ENCODE data around the gene PDE8A.

GRCh38 chr15:84992157-84992944 lies 10.7 kb downstream of the PDE8A start:
- no peak for TF ChIP-seq CTCF (IDR thresholded peaks at IDR 0.05; ENCODE audit: extremely low read depth in 1 of 2, insufficient read depth in 1 of 2, low read depth in 1 of 2, low read length in 2 of 2)
- no peak for TF ChIP-seq POLR2A (IDR thresholded peaks at IDR 0.05; ENCODE audit: low read depth, low read length)
- TF ChIP-seq POLR2AphosphoS5 (IDR thresholded peaks at IDR 0.05; ENCODE audit: insufficient read depth, low read depth, low read length), result no peak
- no peak for TF ChIP-seq EZH2 (IDR thresholded peaks at IDR 0.05; ENCODE audit: borderline replicate concordance, low read depth, low read length, severe bottlenecking)
- TF ChIP-seq JUN (IDR thresholded peaks at IDR 0.05; ENCODE audit: borderline replicate concordance, insufficient read depth, insufficient read length, low read depth), result no peak
- no peak for TF ChIP-seq MAX (IDR thresholded peaks at IDR 0.05; ENCODE audit: insufficient read depth, insufficient read length)
- TF ChIP-seq MYC (IDR thresholded peaks at IDR 0.05; ENCODE audit: low read depth, low read length), result no peak
- TF ChIP-seq FOS (IDR thresholded peaks at IDR 0.05; ENCODE audit: borderline replicate concordance, insufficient read depth, low read length), result peak; percentile 55
- no peak for TF ChIP-seq GATA2 (IDR thresholded peaks at IDR 0.05; ENCODE audit: insufficient read depth, insufficient read length, low read depth, low read length)
